Esophagus squamous epithelium (tissue), 5 donors: ENCODE measurements around the gene LRRC47. TPM values are rescaled to one million over a fixed set of nuclear protein-coding genes. Genes with fewer than 3 reads are reported as not detected.

Experiments used
- DNase-seq: peaks from one replicate; lab custom pipeline; 2025; lab: John Stamatoyannopoulos, UW
- H3K27ac ChIP-seq, 4 donors: fragments of 200-600 bp; sonication (generic); one replicate each; pipeline ENCODE4 v1.5.1; 2016 to 2019; ENCODE audit warnings: mild to moderate bottlenecking in 1 of 4
- H3K27me3 ChIP-seq, 4 donors: fragments of 200-600 bp; sonication (generic); 1 replicate in 3 of 4; 2 replicates in 1 of 4; pipeline versions ENCODE4 v1.5.1 to v1.6.0; 2017 to 2021; ENCODE audit warnings: antibody characterized with exemption in 1 of 4
- H3K36me3 ChIP-seq, 3 donors: fragments of 200-600 bp; sonication (generic); one replicate each; pipeline ENCODE4 v1.5.1; 2016 to 2019
- H3K4me1 ChIP-seq, 3 donors: fragments of 200-600 bp; sonication (generic); one replicate each; pipeline ENCODE4 v1.5.1; 2017 to 2019
- H3K4me3 ChIP-seq, 4 donors: fragments of 200-600 bp; sonication (generic); 1 replicate in 3 of 4; 2 replicates in 1 of 4; pipeline ENCODE4 v1.5.1; 2016 to 2019; ENCODE audit warnings: mild to moderate bottlenecking in 2 of 4, moderate library complexity in 1 of 4
- H3K9me3 ChIP-seq, 3 donors: fragments of 200-600 bp; sonication (generic); one replicate each; pipeline ENCODE4 v1.5.1; 2016 to 2019
- CTCF ChIP-seq, 6 experiments: fragments of 450-650 bp in 4 of 6; fragments of 200-600 bp in 2 of 6; sonication (generic) in 2 of 6; IDR thresholded peaks; one replicate each; pipeline ENCODE4 v1.5.1; 2016 to 2019; ENCODE audit warnings: antibody characterized with exemption in 6 of 6, mild to moderate bottlenecking in 4 of 6, moderate library complexity in 4 of 6
- POLR2A ChIP-seq, 4 donors: fragments of 450-650 bp; IDR thresholded peaks; one replicate each; pipeline ENCODE4 v1.6.1; 2017; ENCODE audit warnings: antibody characterized with exemption in 4 of 4, mild to moderate bottlenecking in 4 of 4, moderate library complexity in 3 of 4
- WGBS, 2 donors: methylation state at CpG; one replicate each; pipeline ENCODE4 v1.1.5; 2018; 5-methylcytosine and 5-hydroxymethylcytosine counted together
- intact Hi-C: fragments of 100-400 bp; cut with DNase I; formaldehyde crosslinking; loops from one replicate; pipeline ENCODE4 v1.15.0; 2022
- total RNA-seq, 4 donors: library from RNA; depleted of rRNA; stranded (reverse); fragments of >200 nt; gene quantifications; one replicate each; pipeline ENCODE4 v1.1.0, GENCODE V29; 2016
- donor health status: DM: yes; HTN: yes; CAD: no.

Gene LRRC47
- total RNA-seq, 4 donors from 2014 or later = 23.5 to 32.6 (median 25.5) TPM

- Histone ChIP-seq H3K4me1 (no peaks in the 10 kb centered on the region), H3K27me3 (no peaks in the 10 kb centered on the region), H3K36me3 (peaks cover 11 to 100% (median 24%) of the 10 kb centered on the region in 3 donors), H3K4me3 (no peak overlapping the region), H3K9me3 (peaks cover 0 to 13% (median 0%) of the 10 kb centered on the region in 3 donors), H3K27ac (no peak overlapping the region)
- intact Hi-C loops = no loop called here
- no peak for DNase-seq
- TF ChIP-seq CTCF (IDR thresholded peaks at IDR 0.05) = no peak
- no peak for TF ChIP-seq POLR2A (IDR thresholded peaks at IDR 0.05)
- WGBS, 2 donors = 96 to 98% methylated on average over 6 of the region's 6 CpGs
These were observed 40.9 kb upstream of the LRRC47 start for GRCh38 chr1:3837200-3837599.

GRCh38 chr1:3836421-3836820, 40.1 kb upstream of the LRRC47 start:
- Histone ChIP-seq H3K36me3 (peaks cover 7 to 100% (median 27%) of the 10 kb centered on the region in 3 donors), H3K27ac (no peak overlapping the region), H3K27me3 (no peaks in the 10 kb centered on the region), H3K4me3 (no peak overlapping the region), H3K4me1 (no peaks in the 10 kb centered on the region), H3K9me3 (peaks cover 0 to 13% (median 0%) of the 10 kb centered on the region in 3 donors)
- DNase-seq = no peak
- TF ChIP-seq CTCF (IDR thresholded peaks at IDR 0.05) = no peak
- TF ChIP-seq POLR2A (IDR thresholded peaks at IDR 0.05) = no peak
- intact Hi-C loops = no loop called here
- 96% methylated on average over 10 to 11 of the region's 11 CpGs for WGBS, 2 donors

GRCh38 chr1:3834701-3835100, 38.4 kb upstream of the LRRC47 start:
- WGBS, 2 donors = 95 to 97% methylated on average over 10 of the region's 10 CpGs
- Histone ChIP-seq H3K4me3 (no peak overlapping the region), H3K4me1 (no peaks in the 10 kb centered on the region), H3K9me3 (peaks cover 0 to 13% (median 0%) of the 10 kb centered on the region in 3 donors), H3K36me3 (peaks cover 7 to 100% (median 27%) of the 10 kb centered on the region in 3 donors), H3K27me3 (no peaks in the 10 kb centered on the region), H3K27ac (no peak overlapping the region)
- TF ChIP-seq CTCF (IDR thresholded peaks at IDR 0.05) (no peak), POLR2A (IDR thresholded peaks at IDR 0.05) (no peak)
- intact Hi-C loops = no loop called here
- no peak for DNase-seq

- WGBS, 2 donors = 78 to 87% methylated on average over 6 of the region's 6 CpGs
- no peak for DNase-seq
- intact Hi-C loops = no loop called here
- TF ChIP-seq POLR2A (IDR thresholded peaks at IDR 0.05) (no peak), CTCF (IDR thresholded peaks at IDR 0.05) (no peak)
- H3K27ac ChIP-seq = no peak overlapping the region
- H3K36me3 ChIP-seq = peaks cover 2 to 100% (median 16%) of the 10 kb centered on the region in 3 donors
- no peak overlapping the region for H3K4me3 ChIP-seq
- no peaks in the 10 kb centered on the region for H3K9me3 ChIP-seq
- H3K27me3 ChIP-seq = no peaks in the 10 kb centered on the region
- H3K4me1 ChIP-seq = no peaks in the 10 kb centered on the region
These were observed 35.4 kb upstream of the LRRC47 start for GRCh38 chr1:3831689-3832088.

GRCh38 chr1:3828391-3828790, 32.1 kb upstream of the LRRC47 start:
- TF ChIP-seq POLR2A (IDR thresholded peaks at IDR 0.05) (no peak), CTCF (IDR thresholded peaks at IDR 0.05) (no peak)
- Histone ChIP-seq H3K27ac (no peak overlapping the region), H3K4me3 (no peak overlapping the region), H3K27me3 (no peaks in the 10 kb centered on the region), H3K4me1 (no peaks in the 10 kb centered on the region), H3K9me3 (no peaks in the 10 kb centered on the region), H3K36me3 (peaks cover 12 to 100% (median 23%) of the 10 kb centered on the region in 3 donors)
- WGBS, 2 donors = 93 to 98% methylated on average over 8 of the region's 8 CpGs
- no peak for DNase-seq
- intact Hi-C loops = no loop called here
